HL-60 (cell line): ENCODE measurements around the gene SLCO4A1.

Source experiments
- DNase-seq, 2 experiments: peaks; one replicate each; pipeline ENCODE4 v3.0.0-alpha.2; 2010 to 2020; ENCODE audit warnings: low read depth in 1 of 2, low spot score in 1 of 2
- H3K27ac ChIP-seq: fragments of 250-450 bp; sonication (Bioruptor Pico); replicated peaks from 2 replicates; pipeline ENCODE4 v1.5.1; 2020; ENCODE audit warnings: mild to moderate bottlenecking, moderate library complexity
- H3K27me3 ChIP-seq: fragments of 250-450 bp; sonication (Bioruptor Pico); 2 replicates; pipeline ENCODE4 v1.5.1; 2021; ENCODE audit warnings: mild to moderate bottlenecking, moderate library complexity; ENCODE audit not compliant: insufficient read depth, poor library complexity, severe bottlenecking
- H3K4me3 ChIP-seq: replicated peaks from 2 replicates; pipeline ENCODE4 v1.5.1; 2011; ENCODE audit warnings: mild to moderate bottlenecking, control low read depth, low read length; ENCODE audit not compliant: insufficient read depth
- CTCF ChIP-seq: IDR thresholded peaks from one replicate; pipeline ENCODE4 v1.5.1; 2011; ENCODE audit warnings: low read length, control low read depth, inconsistent platforms; ENCODE audit not compliant: insufficient read depth
- GABPA ChIP-seq: IDR thresholded peaks from 2 replicates; pipeline ENCODE4 v1.6.1; 2012; ENCODE audit warnings: low read depth
- POLR2AphosphoS5 ChIP-seq: IDR thresholded peaks from 2 replicates; pipeline ENCODE4 v1.6.1; 2012; ENCODE audit warnings: low read depth
- REST ChIP-seq: IDR thresholded peaks from 2 replicates; pipeline ENCODE4 v1.6.1; 2012; ENCODE audit warnings: low read depth; ENCODE audit not compliant: insufficient replicate concordance
- SPI1 ChIP-seq: IDR thresholded peaks from 2 replicates; pipeline ENCODE4 v1.6.1; 2012; ENCODE audit warnings: low read depth, mild to moderate bottlenecking, borderline replicate concordance

Gene SLCO4A1

GRCh38 chr20:62653373-62653772 lies 11.1 kb downstream of the SLCO4A1 start:
- no peak for DNase-seq
- TF ChIP-seq CTCF (no peak), REST (no peak), SPI1 (no peak), POLR2AphosphoS5 (no peak), GABPA (no peak)
- Histone ChIP-seq H3K27me3 (no peaks in the 10 kb centered on the region), H3K27ac (peak overlapping the region; percentile 80), H3K4me3 (no peak overlapping the region)

- Histone ChIP-seq H3K27ac (no peak overlapping the region), H3K4me3 (no peak overlapping the region), H3K27me3 (no peaks in the 10 kb centered on the region)
- TF ChIP-seq REST = no peak
- no peak for DNase-seq
Measured at GRCh38 chr20:62653951-62654685, 11.8 kb downstream of the SLCO4A1 start.

GRCh38 chr20:62655282-62656196 lies 13.2 kb downstream of the SLCO4A1 start:
- Histone ChIP-seq H3K27me3 (no peaks in the 10 kb centered on the region), H3K4me3 (no peak overlapping the region), H3K27ac (no peak overlapping the region)
- no peak for TF ChIP-seq CTCF
- no peak for TF ChIP-seq SPI1
- TF ChIP-seq POLR2AphosphoS5 = no peak
- TF ChIP-seq GABPA = no peak
- TF ChIP-seq REST = no peak
- no peak for DNase-seq
